NT2/D1 (cell line): Measurements from ENCODE around the gene SMIM1.

ENCODE experiments used
- DNase-seq: peaks from one replicate; pipeline ENCODE4 v3.0.0-alpha.2; 2011; ENCODE audit warnings: low read depth, low spot score
- H3K27me3 ChIP-seq: 2 replicates; pipeline ENCODE4 v1.6.0; 2011; ENCODE audit warnings: mild to moderate bottlenecking; ENCODE audit not compliant: insufficient read length, insufficient read depth
- H3K36me3 ChIP-seq: 2 replicates; pipeline ENCODE4 v1.6.1; 2011; ENCODE audit warnings: mild to moderate bottlenecking, low read length, mixed read lengths; ENCODE audit not compliant: insufficient read depth, insufficient read length
- H3K4me1 ChIP-seq: 2 replicates; pipeline ENCODE4 v1.5.1; 2011; ENCODE audit not compliant: insufficient read depth, insufficient read length
- H3K4me3 ChIP-seq: 2 replicates; pipeline ENCODE4 v1.5.1; 2011; ENCODE audit warnings: low read depth; ENCODE audit not compliant: insufficient read length
- H3K9ac ChIP-seq: 2 replicates; pipeline ENCODE4 v1.6.0; 2011; ENCODE audit warnings: low read depth; ENCODE audit not compliant: insufficient read length
- H3K9me3 ChIP-seq: 2 replicates; pipeline ENCODE4 v1.5.1; 2011; ENCODE audit warnings: mild to moderate bottlenecking, low read length; ENCODE audit not compliant: insufficient read depth
- SUZ12 ChIP-seq: IDR thresholded peaks from 2 replicates; pipeline ENCODE4 v1.6.1; 2011; ENCODE audit not compliant: insufficient read length, insufficient read depth; ENCODE audit errors: extremely low read depth
- YY1 ChIP-seq: IDR thresholded peaks from 2 replicates; pipeline ENCODE4 v1.6.1; 2011; ENCODE audit not compliant: insufficient read length, insufficient read depth
- ZNF274 ChIP-seq: IDR thresholded peaks from 2 replicates; pipeline ENCODE4 v1.6.1; 2011; ENCODE audit warnings: mild to moderate bottlenecking, low read depth, low read length

SMIM1 gene

DNA sequence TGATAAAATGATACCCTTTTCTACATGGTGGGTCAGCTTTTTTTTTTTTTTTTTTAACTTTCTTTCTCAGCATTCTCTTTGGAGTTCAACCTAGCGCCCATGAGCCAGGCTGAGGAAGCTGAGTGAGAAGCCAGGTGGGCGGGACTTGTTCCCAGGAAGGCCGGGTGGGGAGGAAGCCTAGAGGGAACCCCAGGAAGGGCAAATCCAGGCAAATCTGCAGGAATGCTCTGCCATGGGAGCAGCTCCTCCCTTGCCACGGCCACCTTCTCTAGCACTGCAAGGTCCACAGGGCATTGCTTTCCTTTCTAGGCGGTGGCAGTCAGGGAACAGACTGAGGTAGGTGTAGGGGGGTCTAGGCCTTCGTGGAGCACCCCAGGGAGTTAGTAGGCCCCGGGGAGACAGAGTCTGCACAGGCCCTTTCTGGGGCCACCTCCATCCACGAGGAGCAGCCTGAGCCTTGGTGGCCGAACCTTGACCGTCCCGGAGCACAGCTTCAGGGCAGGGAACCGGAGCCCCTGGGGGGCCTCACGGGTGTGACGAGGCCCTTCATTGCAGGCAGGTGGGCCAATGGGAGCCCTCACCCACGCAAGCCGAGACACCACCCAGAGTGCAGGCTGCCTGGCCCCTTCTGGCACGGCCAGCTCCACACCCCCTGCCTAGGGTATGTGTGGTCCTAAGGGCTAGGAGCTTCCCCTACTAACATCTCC is 38.5 kb upstream of the SMIM1 start:
- Histone ChIP-seq H3K4me1 (peaks cover 10% of the 10 kb centered on the region), H3K36me3 (peaks cover 38% of the 10 kb centered on the region), H3K4me3 (no peak overlapping the region), H3K9me3 (no peaks in the 10 kb centered on the region), H3K9ac (no peak overlapping the region), H3K27me3 (no peaks in the 10 kb centered on the region)
- DNase-seq: no peak
- TF ChIP-seq SUZ12: no peak

DNA sequence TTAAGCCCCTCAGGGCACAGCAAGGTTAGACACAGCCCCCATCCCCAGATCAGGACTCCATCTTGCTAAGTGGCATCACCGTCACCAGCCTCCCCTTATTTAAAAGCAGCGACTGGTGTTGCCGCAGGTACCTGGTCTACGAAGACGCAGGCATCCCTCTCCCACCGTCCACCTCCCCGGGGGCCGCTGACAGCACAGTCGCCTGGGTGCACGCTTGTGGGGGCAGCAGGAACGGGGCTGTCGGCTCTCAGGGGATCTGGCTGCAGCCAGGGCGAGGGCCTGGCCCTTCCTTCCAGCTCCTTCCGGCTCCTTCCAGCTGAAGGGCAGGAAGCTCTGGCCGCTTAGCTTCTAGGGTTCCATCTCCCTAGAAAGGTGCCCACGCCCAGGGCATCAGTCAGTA is 37.9 kb upstream of the SMIM1 start:
- Histone ChIP-seq H3K4me1 (peaks cover 10% of the 10 kb centered on the region), H3K9me3 (no peaks in the 10 kb centered on the region), H3K36me3 (peaks cover 42% of the 10 kb centered on the region), H3K27me3 (no peaks in the 10 kb centered on the region), H3K9ac (no peak overlapping the region), H3K4me3 (no peak overlapping the region)
- no peak for TF ChIP-seq YY1
- TF ChIP-seq SUZ12: no peak
- TF ChIP-seq ZNF274: no peak
- no peak for DNase-seq

DNA sequence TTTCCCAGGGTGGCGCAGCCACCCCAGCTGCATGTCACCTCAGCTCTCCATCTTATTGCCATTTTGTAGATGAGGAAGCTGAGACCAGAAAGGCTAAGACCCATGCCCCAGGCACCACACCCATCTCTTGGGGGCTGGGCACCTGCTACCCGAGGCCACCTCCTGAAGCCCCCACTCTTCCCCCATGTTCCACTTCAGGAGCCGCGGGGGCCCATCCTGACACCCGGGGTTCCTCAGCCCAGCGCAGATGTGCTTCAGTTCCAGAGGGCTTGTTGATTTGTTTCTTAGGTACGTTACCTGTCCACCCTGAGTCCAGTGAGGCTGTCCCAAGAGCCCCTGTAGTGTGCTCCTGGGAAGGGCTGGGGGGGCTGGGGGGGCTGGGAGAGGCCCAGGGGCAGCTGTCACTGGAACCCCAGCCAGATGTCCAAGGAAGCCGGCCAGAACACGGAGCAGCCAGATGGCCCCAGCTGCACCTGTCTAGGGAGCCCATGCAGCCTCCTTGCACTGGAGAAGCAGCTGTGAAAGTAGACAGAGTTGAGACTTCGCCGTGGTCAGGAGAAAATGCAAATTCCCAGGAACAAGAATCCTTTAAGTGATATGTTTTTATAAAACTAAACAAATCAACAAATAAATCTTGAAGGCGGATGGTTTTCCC is 37.4 kb upstream of the SMIM1 start:
- Histone ChIP-seq H3K4me3 (no peak overlapping the region), H3K9ac (no peak overlapping the region), H3K27me3 (no peaks in the 10 kb centered on the region), H3K9me3 (no peaks in the 10 kb centered on the region), H3K4me1 (peaks cover 10% of the 10 kb centered on the region), H3K36me3 (peaks cover 48% of the 10 kb centered on the region)
- DNase-seq: no peak
- TF ChIP-seq ZNF274 (no peak), YY1 (no peak), SUZ12 (no peak)

DNA sequence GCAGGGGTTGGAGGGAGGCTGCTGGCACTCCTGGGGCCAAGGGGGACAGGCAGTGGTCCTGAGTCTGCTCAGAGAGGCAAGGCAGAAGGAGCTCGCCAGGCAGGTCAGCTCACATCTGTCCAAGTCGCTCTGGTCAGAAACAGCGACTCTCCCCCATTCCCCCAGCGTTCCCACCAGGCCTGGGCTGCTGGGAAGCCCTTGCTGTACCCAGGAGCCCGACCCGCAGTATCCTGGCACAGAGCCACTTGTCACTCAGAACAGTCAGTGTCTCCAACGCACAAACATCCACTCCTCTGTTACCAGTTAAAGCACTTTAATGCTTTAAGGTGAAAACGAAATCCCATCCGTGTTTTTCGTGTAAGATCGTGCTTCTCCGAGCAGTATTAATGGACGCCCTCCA is 36.9 kb upstream of the SMIM1 start:
- Histone ChIP-seq H3K9ac (no peak overlapping the region), H3K9me3 (no peaks in the 10 kb centered on the region), H3K4me3 (no peak overlapping the region), H3K36me3 (peaks cover 52% of the 10 kb centered on the region), H3K4me1 (peaks cover 10% of the 10 kb centered on the region), H3K27me3 (no peaks in the 10 kb centered on the region)
- TF ChIP-seq SUZ12 (no peak), YY1 (no peak), ZNF274 (no peak)
- no peak for DNase-seq

DNA sequence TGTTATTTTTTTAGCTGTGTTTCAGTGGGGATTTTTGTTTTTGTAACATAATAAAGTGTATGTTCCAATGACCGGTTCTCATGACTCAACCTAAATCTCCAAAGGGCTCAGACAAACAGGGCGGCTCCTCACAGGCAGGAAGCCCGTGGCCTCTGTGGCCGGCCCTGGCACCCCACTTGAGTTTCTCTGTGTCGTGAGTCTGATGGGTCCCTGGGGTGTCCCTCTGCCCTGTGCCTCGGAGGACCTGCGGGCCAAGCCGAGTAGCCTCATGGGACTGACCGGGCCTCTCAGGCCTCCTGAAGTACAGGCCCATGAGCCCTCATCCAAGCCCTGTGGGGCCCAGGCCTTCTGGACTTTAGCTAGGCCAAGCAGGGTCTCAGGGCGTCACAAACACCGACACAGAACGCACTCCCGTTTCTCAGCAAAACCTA is 36.4 kb upstream of the SMIM1 start:
- TF ChIP-seq ZNF274 (no peak), SUZ12 (no peak), YY1 (no peak)
- peaks cover 56% of the 10 kb centered on the region for H3K36me3 ChIP-seq
- no peak overlapping the region for H3K9ac ChIP-seq
- no peak overlapping the region for H3K4me3 ChIP-seq
- peaks cover 8% of the 10 kb centered on the region for H3K4me1 ChIP-seq
- H3K27me3 ChIP-seq: no peaks in the 10 kb centered on the region
- no peaks in the 10 kb centered on the region for H3K9me3 ChIP-seq
- no peak for DNase-seq

DNA sequence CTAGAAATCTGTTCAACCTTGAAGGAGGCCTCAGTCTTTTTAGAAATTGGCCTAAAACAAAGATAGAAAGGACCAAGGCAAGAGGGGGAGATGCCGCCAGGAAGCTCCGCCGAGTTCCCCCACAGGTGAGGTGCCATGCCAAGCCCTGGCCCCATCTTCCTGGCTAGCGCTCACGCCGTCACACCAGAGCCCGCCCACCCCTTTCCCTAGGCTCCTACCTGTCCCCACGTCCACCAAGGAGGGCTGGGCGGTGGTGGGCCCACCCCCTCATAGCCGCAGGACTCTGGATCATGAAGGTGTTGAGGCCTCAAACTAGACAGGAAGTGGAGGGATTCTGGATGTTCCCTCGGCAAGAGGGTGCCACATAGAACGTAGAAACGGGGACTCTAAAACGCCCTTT is 35.8 kb upstream of the SMIM1 start:
- no peak for DNase-seq
- Histone ChIP-seq H3K36me3 (peaks cover 58% of the 10 kb centered on the region), H3K27me3 (no peaks in the 10 kb centered on the region)

DNA sequence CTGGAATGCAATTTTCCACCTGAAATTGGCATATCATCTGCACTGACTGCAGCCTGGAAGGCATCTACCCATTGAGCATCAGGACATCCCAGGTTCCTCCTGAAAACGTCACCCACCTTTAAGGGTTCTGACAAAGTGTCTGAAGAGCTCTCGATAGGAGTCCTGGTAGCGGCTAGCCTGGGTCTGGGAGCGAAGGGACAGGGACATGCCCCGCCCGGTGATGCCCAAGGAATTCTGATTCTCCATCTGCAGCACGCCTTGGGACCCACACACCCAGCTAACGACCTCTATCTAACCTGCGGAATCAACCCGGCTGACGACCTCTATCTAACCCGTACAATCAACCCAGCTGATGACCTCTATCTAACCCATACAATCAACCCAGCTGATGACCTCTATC is 33.6 kb upstream of the SMIM1 start:
- Histone ChIP-seq H3K4me1 (peaks cover 3% of the 10 kb centered on the region), H3K4me3 (no peak overlapping the region), H3K9me3 (no peaks in the 10 kb centered on the region), H3K36me3 (peaks cover 78% of the 10 kb centered on the region), H3K9ac (no peak overlapping the region), H3K27me3 (no peaks in the 10 kb centered on the region)
- TF ChIP-seq SUZ12 (no peak), YY1 (no peak), ZNF274 (no peak)
- DNase-seq: no peak

More for the DNA sequence above, 35.8 kb upstream of the SMIM1 start:
- no peak overlapping the region for H3K4me3 ChIP-seq
- H3K9ac ChIP-seq: no peak overlapping the region
- H3K4me1 ChIP-seq: peaks cover 8% of the 10 kb centered on the region
- no peaks in the 10 kb centered on the region for H3K9me3 ChIP-seq
- TF ChIP-seq ZNF274 (no peak), YY1 (no peak), SUZ12 (no peak)
